ENCODE results near the gene UCK2. TPM values are rescaled to one million over a fixed set of nuclear protein-coding genes. Genes with fewer than 3 reads are reported as not detected.
A peak's percentile ranks its signal among the peaks of the same experiment; 100 is the strongest.

UCK2 gene
- total and polyA plus RNA-seq, 8 donors = 8.6 to 25.7 (median 20.8) TPM

DNA sequence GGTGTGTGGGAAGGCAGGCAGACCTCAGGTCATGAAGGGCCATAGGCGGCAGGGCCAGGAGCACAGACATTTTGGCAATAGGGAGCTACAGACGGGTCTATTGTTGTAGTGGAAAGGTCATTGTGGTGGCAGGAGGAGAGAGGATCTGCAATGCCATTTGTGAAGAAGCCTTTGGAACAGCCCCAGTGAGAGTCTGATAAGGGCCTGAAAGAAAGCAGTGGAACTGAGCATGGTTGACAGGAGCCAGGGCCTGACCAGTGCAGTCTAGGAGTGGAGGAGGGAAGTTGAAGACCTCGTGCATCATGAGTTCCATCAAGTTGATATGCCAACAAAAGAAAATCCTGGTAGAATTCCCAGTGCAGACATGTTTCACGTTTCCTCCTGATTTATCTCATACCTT, 65.5 kb downstream of the UCK2 start:
- Histone ChIP-seq H3K36me3 (peaks cover 0 to 43% of the 10 kb centered on the region in 2 donors), H3K4me3 (no peak overlapping the region), H3K9me3 (no peaks in the 10 kb centered on the region), H3K27ac (no peak overlapping the region), H3K27me3 (no peaks in the 10 kb centered on the region), H3K4me1 (peaks cover 0 to 2% of the 10 kb centered on the region in 2 donors)
- no peak for ATAC-seq
- intact Hi-C loops (cut with DNase I) = no loop called here
- no peak for DNase-seq
- TF ChIP-seq CTCF (IDR thresholded peaks at IDR 0.05) = no peak

- Histone ChIP-seq H3K4me1 (peaks cover 0 to 2% of the 10 kb centered on the region in 2 donors), H3K27ac (no peak overlapping the region), H3K27me3 (no peaks in the 10 kb centered on the region), H3K36me3 (peaks cover 0 to 46% of the 10 kb centered on the region in 2 donors), H3K4me3 (no peak overlapping the region), H3K9me3 (no peaks in the 10 kb centered on the region)
- DNase-seq = no peak
- no peak for ATAC-seq
- TF ChIP-seq CTCF (IDR thresholded peaks at IDR 0.05) = no peak
- intact Hi-C loops (cut with DNase I) = no loop called here
Observed at GRCh38 chr1:165893507-165893906, 66.1 kb downstream of the UCK2 start.

DNA sequence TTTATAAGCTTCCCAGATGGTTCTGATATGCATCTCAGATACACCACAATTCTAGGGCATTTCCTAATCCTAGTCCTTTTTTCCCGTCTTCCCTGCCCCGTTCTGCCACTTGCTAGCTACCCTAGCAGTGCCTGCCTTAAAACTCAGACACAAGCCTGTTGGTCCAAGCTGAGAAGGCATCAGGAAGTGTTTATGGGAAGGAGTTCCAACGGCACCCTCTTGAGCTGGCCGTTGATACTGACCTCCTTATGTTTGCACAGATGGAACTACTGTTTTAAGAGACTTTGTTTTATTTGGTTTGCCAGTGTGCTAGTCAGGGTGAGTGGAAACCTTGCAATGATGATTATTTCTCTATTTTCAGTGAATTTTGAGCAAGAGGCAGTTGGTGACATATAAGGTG, 67.2 kb downstream of the UCK2 start:
- H3K27me3 ChIP-seq = no peaks in the 10 kb centered on the region
- H3K4me3 ChIP-seq = no peak overlapping the region
- DNase-seq (no peak), ATAC-seq (no peak)
- intact Hi-C loops (cut with DNase I) = no loop called here
- H3K4me1 ChIP-seq = peaks cover 2 to 5% of the 10 kb centered on the region in 2 donors
- peaks cover 0 to 47% of the 10 kb centered on the region in 2 donors for H3K36me3 ChIP-seq
- no peak for TF ChIP-seq CTCF (IDR thresholded peaks at IDR 0.05)
- H3K9me3 ChIP-seq = no peaks in the 10 kb centered on the region
- no peak overlapping the region for H3K27ac ChIP-seq

- Histone ChIP-seq H3K27ac (no peak overlapping the region), H3K27me3 (no peaks in the 10 kb centered on the region), H3K4me3 (no peak overlapping the region), H3K36me3 (peaks cover 0 to 47% of the 10 kb centered on the region in 2 donors), H3K4me1 (peaks cover 5 to 7% of the 10 kb centered on the region in 2 donors), H3K9me3 (no peaks in the 10 kb centered on the region)
- no peak for ATAC-seq
- intact Hi-C loops (cut with DNase I) = no loop called here
- DNase-seq = no peak
- TF ChIP-seq CTCF (IDR thresholded peaks at IDR 0.05) = no peak
Observed at GRCh38 chr1:165895451-165895871, 68.0 kb downstream of the UCK2 start.

DNA sequence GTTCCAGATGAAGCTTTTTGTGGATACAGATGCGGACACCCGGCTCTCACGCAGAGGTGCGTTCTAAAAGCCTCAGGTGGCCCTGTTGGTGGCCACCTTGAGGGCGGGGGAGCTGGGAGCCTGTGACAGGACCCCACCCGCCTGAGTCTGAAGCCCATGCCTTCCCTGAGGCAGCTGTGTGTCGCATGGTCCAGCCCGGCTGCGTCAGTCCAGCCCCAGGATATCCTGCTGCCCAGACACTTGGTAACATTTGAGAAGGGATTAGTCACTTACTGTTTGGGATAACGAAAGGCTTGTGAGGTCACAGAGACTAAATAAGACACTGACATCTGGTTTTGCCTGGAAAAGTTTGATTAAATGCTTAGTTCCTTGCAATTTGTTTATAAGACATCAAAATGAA, 68.9 kb downstream of the UCK2 start:
- peak overlapping the region in 1 of 2 donors; percentile 53 for H3K27ac ChIP-seq
- intact Hi-C loops (cut with DNase I) = no loop called here

More for the DNA sequence above, 68.9 kb downstream of the UCK2 start:
- Histone ChIP-seq H3K27me3 (no peaks in the 10 kb centered on the region), H3K36me3 (peaks cover 0 to 40% of the 10 kb centered on the region in 2 donors), H3K9me3 (no peaks in the 10 kb centered on the region), H3K4me3 (no peak overlapping the region), H3K4me1 (peaks cover 5 to 7% of the 10 kb centered on the region in 2 donors)
- ATAC-seq = peak; percentile 56
- DNase-seq = peak in 1 of 4 donors; percentile 73
- TF ChIP-seq CTCF (IDR thresholded peaks at IDR 0.05) = no peak

All from left lung (tissue), 10 donors.